GM21576 (cell line): ENCODE data around the gene PLSCR1.
A peak's percentile ranks its signal among the peaks of the same experiment; 100 is the strongest.

Experiments
- ATAC-seq: cut with Tn5 transposase; IDR thresholded peaks from one replicate; pipeline ENCODE4 v1.9.1; 2021; ENCODE audit warnings: mild to moderate bottlenecking, moderate library complexity; ENCODE audit not compliant: unreplicated experiment

The PLSCR1 gene, protein sequence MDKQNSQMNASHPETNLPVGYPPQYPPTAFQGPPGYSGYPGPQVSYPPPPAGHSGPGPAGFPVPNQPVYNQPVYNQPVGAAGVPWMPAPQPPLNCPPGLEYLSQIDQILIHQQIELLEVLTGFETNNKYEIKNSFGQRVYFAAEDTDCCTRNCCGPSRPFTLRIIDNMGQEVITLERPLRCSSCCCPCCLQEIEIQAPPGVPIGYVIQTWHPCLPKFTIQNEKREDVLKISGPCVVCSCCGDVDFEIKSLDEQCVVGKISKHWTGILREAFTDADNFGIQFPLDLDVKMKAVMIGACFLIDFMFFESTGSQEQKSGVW

GRCh38 chr3:146544002-146544928, at the start of gene PLSCR1:
TSS of gene PLSCR1 (minus strand) at chr3:146544607. CDS start at chr3:146536552, 8,055 bp downstream.
- ATAC-seq, result peak; percentile 84

DNA sequence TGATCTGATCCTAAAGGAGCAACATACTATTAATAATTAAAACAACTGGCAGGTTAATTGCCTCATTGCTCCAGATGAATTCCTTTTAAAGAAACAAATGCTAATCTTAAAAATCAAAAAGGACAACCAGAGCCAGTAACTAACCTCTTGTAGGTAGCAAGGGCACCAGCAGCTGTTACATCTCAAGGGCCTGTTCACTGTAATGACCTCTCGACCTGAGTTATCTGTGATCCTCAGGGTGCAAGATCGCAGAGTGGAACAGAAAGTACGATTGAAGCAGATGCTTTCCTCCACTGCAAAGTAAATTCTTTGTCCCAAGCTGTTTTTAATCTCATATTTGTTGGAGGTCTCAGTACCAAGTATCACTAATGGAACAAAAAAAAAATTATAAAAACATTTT, 49.4 kb upstream of the PLSCR1 start:
- ATAC-seq, result no peak

- ATAC-seq, result no peak
These were observed 46.1 kb upstream of the PLSCR1 start for GRCh38 chr3:146590521-146590920.

DNA sequence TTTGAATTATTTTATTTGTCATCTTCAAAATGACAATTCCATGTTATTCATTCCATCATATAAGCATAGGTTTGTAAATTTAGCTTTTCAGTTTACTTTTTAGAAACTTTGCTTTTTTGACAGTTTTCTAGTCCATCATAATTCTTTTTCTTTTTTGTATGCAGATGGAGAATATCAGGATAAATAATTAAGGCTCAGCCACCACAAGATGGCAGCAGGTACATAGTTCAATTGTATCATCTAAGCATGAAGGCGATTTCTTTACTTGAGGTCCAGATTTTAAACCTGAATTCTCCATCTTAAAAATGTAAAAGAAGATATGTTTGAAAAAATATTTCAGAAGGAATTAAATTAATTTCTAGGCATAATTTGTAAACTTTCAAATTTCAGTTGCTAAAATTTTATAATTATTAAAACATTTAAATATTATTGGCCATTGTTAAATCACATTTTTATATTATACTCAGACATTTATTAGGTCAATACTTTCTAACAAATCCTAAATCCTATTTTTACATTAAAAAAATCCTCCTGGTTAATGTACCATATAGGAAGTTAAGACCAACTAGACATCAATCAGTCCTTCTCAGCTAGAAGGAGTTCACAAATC, 45.6 kb upstream of the PLSCR1 start:
- ATAC-seq, result no peak

DNA sequence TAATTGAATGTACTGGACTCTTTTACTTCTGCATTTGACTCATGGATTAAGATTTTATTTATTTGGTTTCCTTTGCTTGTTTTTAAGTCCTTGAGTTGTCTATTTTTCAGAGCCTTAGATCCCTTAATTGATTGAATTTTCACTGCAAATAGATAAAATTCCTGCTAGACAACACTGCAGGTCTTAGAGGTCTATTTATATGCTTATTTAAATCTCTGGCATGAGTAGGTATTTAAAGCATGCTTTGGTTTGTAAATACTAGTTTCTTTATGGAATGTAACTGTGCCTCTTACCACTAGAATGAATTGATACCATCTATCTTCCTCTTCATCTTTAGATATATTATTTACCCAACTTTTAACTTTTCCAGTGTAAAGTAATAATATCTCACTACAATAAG, 40.7 kb upstream of the PLSCR1 start:
- ATAC-seq, result no peak

DNA sequence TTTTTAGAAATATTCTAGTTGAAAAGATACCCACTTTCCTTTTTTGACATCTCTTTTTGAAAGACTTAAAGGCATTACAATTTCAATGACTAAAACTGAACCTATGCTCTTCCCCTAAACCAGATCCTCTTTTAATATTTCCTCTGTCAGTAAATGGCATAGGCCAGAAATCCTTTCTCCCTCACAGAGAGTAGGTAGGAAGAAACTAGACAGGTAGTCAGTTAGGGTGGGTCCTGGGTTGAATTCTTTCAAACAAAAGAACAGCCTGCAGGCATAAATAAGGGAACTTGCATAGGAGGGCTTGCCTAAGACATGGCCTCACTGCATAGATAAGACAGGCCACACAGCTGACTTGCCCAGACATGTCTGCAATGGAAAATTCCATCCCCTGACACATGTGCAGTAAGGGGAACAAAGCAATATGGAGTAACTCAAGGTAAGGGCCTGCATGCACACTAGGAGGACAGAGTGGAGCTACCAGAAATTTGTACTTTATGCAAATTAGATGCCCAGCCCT, 37.6 kb upstream of the PLSCR1 start:
- ATAC-seq, result no peak

- ATAC-seq, result no peak
These were observed 36.7 kb upstream of the PLSCR1 start for GRCh38 chr3:146581080-146581601.

GRCh38 chr3:146577662-146578061, 33.3 kb upstream of the PLSCR1 start:
- no peak for ATAC-seq

DNA sequence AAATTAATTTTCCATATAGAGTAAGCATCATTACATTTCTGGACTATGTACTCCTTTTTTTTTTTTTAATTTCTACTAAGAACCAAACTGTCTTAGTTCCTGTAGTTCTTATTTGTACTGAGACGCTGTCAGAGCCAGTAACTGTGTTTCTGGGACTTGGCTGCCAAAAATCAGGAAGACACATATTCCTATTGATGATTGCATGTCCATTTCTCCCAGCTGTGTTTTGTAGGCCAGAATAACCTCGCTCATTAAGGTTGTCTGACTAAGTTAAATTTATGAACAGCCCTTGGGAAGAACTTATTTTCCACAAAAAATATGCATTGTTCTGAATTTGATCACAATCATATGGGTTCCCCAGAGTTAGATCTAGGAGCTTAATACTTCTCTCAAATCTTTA, 31.2 kb upstream of the PLSCR1 start:
- no peak for ATAC-seq

- no peak for ATAC-seq
These were observed 29.8 kb upstream of the PLSCR1 start for GRCh38 chr3:146574173-146574572.

- ATAC-seq, result no peak
These were observed 24.9 kb upstream of the PLSCR1 start for GRCh38 chr3:146569314-146569713.

GRCh38 chr3:146566138-146566537, 21.7 kb upstream of the PLSCR1 start:
- no peak for ATAC-seq

GRCh38 chr3:146561879-146562278, 17.5 kb upstream of the PLSCR1 start:
- no peak for ATAC-seq

DNA sequence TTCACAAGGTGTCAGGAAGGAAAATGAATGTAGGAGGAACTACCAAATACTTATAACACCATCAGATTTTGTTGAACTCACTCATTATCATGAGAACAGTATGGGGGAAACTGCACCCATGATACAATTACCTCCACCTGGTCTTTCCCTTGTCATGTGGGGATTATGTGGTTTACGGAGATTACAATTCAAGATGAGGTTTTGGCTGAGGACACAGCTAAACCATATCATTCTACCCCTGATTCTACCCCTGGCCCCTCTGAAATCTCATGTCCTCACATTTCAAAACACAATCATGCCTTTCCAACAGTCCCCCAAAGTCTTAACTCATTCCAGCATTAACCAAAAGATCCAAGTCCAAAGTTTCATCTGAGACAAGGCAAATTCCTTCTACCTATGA, 17.1 kb upstream of the PLSCR1 start:
- no peak for ATAC-seq

DNA sequence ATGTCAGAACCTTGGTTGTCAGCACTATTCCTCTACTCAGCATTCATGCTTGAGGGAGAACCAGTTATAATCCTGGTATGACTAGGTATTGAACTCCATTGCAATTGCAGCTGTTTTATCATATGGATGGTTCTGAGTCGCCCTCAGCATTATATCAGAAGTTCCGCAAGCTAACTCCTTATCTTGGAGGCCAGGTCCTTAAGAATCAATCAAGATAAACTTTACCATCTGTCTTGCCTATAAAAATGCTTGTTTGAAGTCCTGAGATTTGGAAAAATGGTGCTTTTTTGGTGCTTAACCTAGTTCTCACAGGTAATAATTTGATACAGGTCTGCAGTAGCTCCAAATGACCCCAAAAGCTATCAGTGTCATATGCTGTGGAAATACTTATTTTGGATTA, 16.3 kb upstream of the PLSCR1 start:
- ATAC-seq, result no peak

DNA sequence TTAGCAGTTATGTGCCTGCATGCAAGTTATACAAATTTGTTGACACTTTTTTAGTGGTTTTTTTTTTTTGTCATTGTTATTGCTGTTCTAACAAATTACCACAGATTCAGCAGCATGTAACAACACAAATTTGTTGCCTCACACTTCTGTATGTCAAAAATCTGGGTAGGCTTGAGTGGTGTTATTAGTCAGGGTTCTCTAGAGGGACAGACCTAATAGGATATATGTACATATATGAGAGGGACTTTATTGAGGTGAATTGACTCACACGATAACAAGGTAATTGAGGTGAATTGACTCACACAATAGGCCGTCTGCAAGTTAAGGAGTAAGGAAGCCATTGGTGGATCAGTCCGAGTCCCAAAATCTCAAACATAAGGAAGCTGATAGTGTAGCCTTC, 15.0 kb upstream of the PLSCR1 start:
- no peak for ATAC-seq

DNA sequence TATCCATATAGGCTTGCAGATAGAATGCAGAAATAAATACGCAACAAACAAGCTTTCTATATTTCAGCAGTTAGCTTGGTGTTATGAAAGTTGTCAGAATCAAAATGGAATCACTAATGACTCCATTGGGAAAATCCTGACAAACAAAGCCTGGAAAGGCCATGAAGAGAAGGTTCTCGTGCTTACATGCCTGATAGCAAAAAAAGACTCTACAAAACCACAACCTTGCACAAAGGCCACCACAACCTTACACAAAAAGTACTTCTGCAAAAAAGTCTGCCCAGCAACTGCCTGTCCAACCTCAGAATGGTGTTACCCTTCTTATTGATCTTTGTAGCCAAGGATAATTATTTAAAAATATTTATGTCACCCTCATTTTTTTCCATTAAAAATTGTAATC, 14.4 kb upstream of the PLSCR1 start:
- no peak for ATAC-seq

GRCh38 chr3:146557745-146558144, 13.3 kb upstream of the PLSCR1 start:
- ATAC-seq, result no peak

DNA sequence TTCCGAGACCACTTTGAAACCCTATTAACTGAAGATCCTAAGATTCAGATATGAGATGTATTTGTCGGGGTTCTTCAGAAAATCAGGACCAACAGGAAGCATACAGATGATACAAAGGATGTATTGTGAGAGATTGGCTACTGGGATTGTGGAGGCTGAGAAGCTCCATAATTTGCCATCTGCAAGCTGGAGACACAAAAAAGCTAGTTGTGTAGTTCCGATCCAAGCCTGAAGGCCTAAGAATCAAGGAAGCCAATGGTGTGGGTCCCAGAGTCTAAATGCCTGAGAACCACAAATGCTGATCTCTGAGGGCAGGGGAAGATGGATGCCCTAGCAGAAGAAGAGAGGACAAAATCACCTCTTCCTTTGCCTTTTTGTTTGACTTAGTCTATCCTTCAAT, 10.9 kb upstream of the PLSCR1 start:
- no peak for ATAC-seq

GRCh38 chr3:146554151-146554760, 9.8 kb upstream of the PLSCR1 start:
- no peak for ATAC-seq
